MCF 10A (cell line): ENCODE data around the gene B3GNT5. TPM values are rescaled to one million over a fixed set of nuclear protein-coding genes. Genes with fewer than 3 reads are reported as not detected.

ENCODE experiments used
- BruUV-seq: library from RNA; stranded (reverse); fragments of 400-500 nt; replicated peaks from 2 replicates; lab custom pipeline; 2021; lab: Mats Ljungman, UMichigan
- CTCF ChIA-PET: fragments of 300-600 bp; sonication (Branson Sonifier 250); formaldehyde crosslinking; extraction: SDS; loops from one replicate; lab custom pipeline; 2021; ENCODE audit warnings: antibody characterized with exemption, inconsistent platforms; lab: Yijun Ruan, JAX
- POLR2A ChIA-PET: fragments of 300-600, 350-650 bp; sonication (Branson Sonifier 250); formaldehyde crosslinking; extraction: SDS; loops from one replicate; lab custom pipeline; 2020; ENCODE audit warnings: antibody characterized with exemption, inconsistent platforms; lab: Yijun Ruan, JAX
- DNase-seq: peaks from one replicate; pipeline ENCODE4 v3.0.0-alpha.2; 2018; ENCODE audit not compliant: unreplicated experiment
- H3K27ac Mint-ChIP-seq: one replicate; pipeline ENCODE4 v1.8.0; 2022; ENCODE audit warnings: mild to moderate bottlenecking, low read depth, mixed read lengths; ENCODE audit not compliant: unreplicated experiment
- H3K27me3 Mint-ChIP-seq: one replicate; pipeline ENCODE4 v1.8.0; 2022; ENCODE audit warnings: mixed read lengths; ENCODE audit not compliant: insufficient read depth, unreplicated experiment
- H3K36me3 Mint-ChIP-seq: one replicate; pipeline ENCODE4 v1.8.0; 2022; ENCODE audit warnings: mild to moderate bottlenecking, moderate library complexity, mixed read lengths; ENCODE audit not compliant: insufficient read depth, unreplicated experiment
- H3K4me1 Mint-ChIP-seq: one replicate; pipeline ENCODE4 v1.8.0; 2022; ENCODE audit warnings: mixed read lengths; ENCODE audit not compliant: insufficient read depth, unreplicated experiment
- H3K4me3 Mint-ChIP-seq: one replicate; pipeline ENCODE4 v1.8.0; 2022; ENCODE audit warnings: mild to moderate bottlenecking, moderate library complexity, mixed read lengths; ENCODE audit not compliant: unreplicated experiment
- H3K9me3 Mint-ChIP-seq: one replicate; pipeline ENCODE4 v1.8.0; 2022; ENCODE audit warnings: mixed read lengths; ENCODE audit not compliant: unreplicated experiment
- CTCF ChIP-seq: fragments of 200-600 bp; IDR thresholded peaks from one replicate; pipeline ENCODE4 v1.8.0; 2022; ENCODE audit warnings: antibody characterized with exemption, mild to moderate bottlenecking; ENCODE audit not compliant: unreplicated experiment
- intact Hi-C: fragments of 100-400 bp; cut with micrococcal nuclease; formaldehyde crosslinking; loops from 2 replicates; pipeline ENCODE4 v1.14.1; 2022
- total RNA-seq: library from RNA; stranded (reverse); gene quantifications from 2 replicates; pipeline ENCODE4 v1.2.3, GENCODE V29; 2022

Gene B3GNT5
- total RNA-seq, 1 experiment from 2014 or later, result 80.1 TPM

- no peak for TF ChIP-seq CTCF
- H3K4me3 Mint-ChIP-seq, result peak overlapping the region; percentile 59
- H3K27ac Mint-ChIP-seq, result peak overlapping the region; percentile 91
- intact Hi-C loops, result loop anchor here (2.0 to 10.0 kb wide), 3 partner anchors 33 to 103 kb away; no protein-coding TSS in a partner anchor
- peak; percentile 95 for DNase-seq
- H3K27me3 Mint-ChIP-seq, result no peaks in the 10 kb centered on the region
- no TSS peak for BruUV-seq
- H3K36me3 Mint-ChIP-seq, result peaks cover 28% of the 10 kb centered on the region
- H3K4me1 Mint-ChIP-seq, result peaks cover 43% of the 10 kb centered on the region
- CTCF ChIA-PET, result interaction anchor here (1.0 to 1.2 kb wide), 3 partner anchors 22 to 103 kb away, joined by 4 to 7 read pairs (median 5); no protein-coding TSS in a partner anchor
- no peaks in the 10 kb centered on the region for H3K9me3 Mint-ChIP-seq
- POLR2A ChIA-PET, result interaction anchor here (0.5 to 11.4 kb wide), 15 partner anchors 8 to 96 kb away, joined by 3 to 219 read pairs (median 6); partner anchors contain the start of gene B3GNT5
These were observed 34.4 kb downstream of the B3GNT5 start for GRCh38 chr3:183287301-183287971.

- Mint-ChIP-seq H3K9me3 (no peaks in the 10 kb centered on the region), H3K4me1 (peaks cover 43% of the 10 kb centered on the region), H3K27me3 (no peaks in the 10 kb centered on the region), H3K4me3 (peak overlapping the region; percentile 59), H3K27ac (peak overlapping the region; percentile 91), H3K36me3 (peaks cover 28% of the 10 kb centered on the region)
- TF ChIP-seq CTCF, result no peak
- intact Hi-C loops, result loop anchor here (10.0 kb wide), 1 partner anchor 103 kb away; no protein-coding TSS in a partner anchor
- CTCF ChIA-PET, result interaction anchor here (0.6 to 1.8 kb wide), 4 partner anchors 23 to 381 kb away, joined by 3 to 4 read pairs (median 4); no protein-coding TSS in a partner anchor
- DNase-seq, result no peak
- no TSS peak for BruUV-seq
- POLR2A ChIA-PET, result interaction anchor here (0.6 to 11.4 kb wide), 12 partner anchors 9 to 561 kb away, joined by 3 to 219 read pairs (median 8); partner anchors contain the start of gene B3GNT5
These were observed 35.1 kb downstream of the B3GNT5 start for GRCh38 chr3:183288117-183288516.

GRCh38 chr3:183290216-183290615, 37.2 kb downstream of the B3GNT5 start:
- CTCF ChIA-PET, result interaction anchor here (1.0 kb wide), 1 partner anchor 105 kb away, joined by 4 read pairs; no protein-coding TSS in a partner anchor

More at GRCh38 chr3:183290216-183290615, 37.2 kb downstream of the B3GNT5 start:
- Mint-ChIP-seq H3K4me3 (no peak overlapping the region), H3K9me3 (no peaks in the 10 kb centered on the region), H3K4me1 (peaks cover 42% of the 10 kb centered on the region), H3K36me3 (peaks cover 21% of the 10 kb centered on the region), H3K27me3 (no peaks in the 10 kb centered on the region), H3K27ac (peak overlapping the region; percentile 86)
- POLR2A ChIA-PET, result interaction anchor here (1.3 to 11.4 kb wide), 7 partner anchors 9 to 80 kb away, joined by 3 to 219 read pairs (median 16); partner anchors contain the start of gene B3GNT5
- no TSS peak for BruUV-seq
- intact Hi-C loops, result no loop called here
- TF ChIP-seq CTCF, result no peak
- no peak for DNase-seq
